NB4 (cell line): ENCODE data around the gene RIT2.
"Not testable (repeated sequence)": the region's sequence is repeated elsewhere in the genome, so short reads cannot be mapped to it uniquely, and the experiment has no call there.

Source experiments
- DNase-seq: peaks from one replicate; pipeline ENCODE4 v3.0.0; 2010; ENCODE audit warnings: low read depth
- H3K4me3 ChIP-seq: one replicate; pipeline ENCODE4 v1.5.1; 2011; ENCODE audit warnings: mild to moderate bottlenecking, low read depth, low read length, moderate library complexity
- MYC ChIP-seq: IDR thresholded peaks from 2 replicates; pipeline ENCODE4 v1.6.1; 2011; ENCODE audit warnings: low read depth, low read length
- POLR2A ChIP-seq: IDR thresholded peaks from 2 replicates; pipeline ENCODE4 v1.6.1; 2011; ENCODE audit warnings: mild to moderate bottlenecking; ENCODE audit not compliant: insufficient read length; ENCODE audit errors: extremely low read depth
- TF ChIP-seq, protein P1 (sequence below): IDR thresholded peaks from 2 replicates; pipeline ENCODE4 v1.6.1; 2011; ENCODE audit warnings: low read depth, low read length
- TF ChIP-seq, protein P2 (sequence below): IDR thresholded peaks from one replicate; pipeline ENCODE4 v1.5.1; 2012; ENCODE audit warnings: low read depth, low read length

The RIT2 gene

DNA sequence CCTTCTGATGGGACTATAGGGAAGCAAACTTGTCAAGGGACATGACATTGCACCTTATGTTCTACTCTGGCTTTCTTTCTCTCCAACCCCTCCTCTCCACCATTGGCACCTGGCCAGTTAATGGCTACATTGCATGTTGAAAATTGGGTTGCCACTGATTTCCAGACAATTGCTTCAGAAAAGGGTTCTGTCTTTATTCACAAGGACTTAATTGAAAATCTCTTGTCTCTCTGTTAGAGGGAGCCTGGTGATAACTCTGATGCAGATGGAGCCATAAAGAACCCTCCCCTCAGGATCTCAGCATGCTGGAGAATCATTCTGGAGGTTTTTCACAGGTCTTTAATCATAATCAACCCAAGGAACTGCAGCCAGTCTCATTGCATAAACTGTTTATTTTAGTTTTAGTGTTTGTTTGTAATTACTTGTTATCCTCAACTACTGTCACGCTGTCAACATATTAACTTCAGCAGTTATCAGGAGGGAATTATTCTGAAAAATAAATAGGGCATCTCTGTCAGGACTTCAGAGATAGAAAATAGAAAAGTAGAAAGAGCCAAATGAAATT is 316.8 kb downstream of the RIT2 start:
- TF ChIP-seq POLR2A (no peak), MYC (no peak)
- TF ChIP-seq, protein P1, sequence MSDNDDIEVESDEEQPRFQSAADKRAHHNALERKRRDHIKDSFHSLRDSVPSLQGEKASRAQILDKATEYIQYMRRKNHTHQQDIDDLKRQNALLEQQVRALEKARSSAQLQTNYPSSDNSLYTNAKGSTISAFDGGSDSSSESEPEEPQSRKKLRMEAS: no peak
- TF ChIP-seq, protein P2, sequence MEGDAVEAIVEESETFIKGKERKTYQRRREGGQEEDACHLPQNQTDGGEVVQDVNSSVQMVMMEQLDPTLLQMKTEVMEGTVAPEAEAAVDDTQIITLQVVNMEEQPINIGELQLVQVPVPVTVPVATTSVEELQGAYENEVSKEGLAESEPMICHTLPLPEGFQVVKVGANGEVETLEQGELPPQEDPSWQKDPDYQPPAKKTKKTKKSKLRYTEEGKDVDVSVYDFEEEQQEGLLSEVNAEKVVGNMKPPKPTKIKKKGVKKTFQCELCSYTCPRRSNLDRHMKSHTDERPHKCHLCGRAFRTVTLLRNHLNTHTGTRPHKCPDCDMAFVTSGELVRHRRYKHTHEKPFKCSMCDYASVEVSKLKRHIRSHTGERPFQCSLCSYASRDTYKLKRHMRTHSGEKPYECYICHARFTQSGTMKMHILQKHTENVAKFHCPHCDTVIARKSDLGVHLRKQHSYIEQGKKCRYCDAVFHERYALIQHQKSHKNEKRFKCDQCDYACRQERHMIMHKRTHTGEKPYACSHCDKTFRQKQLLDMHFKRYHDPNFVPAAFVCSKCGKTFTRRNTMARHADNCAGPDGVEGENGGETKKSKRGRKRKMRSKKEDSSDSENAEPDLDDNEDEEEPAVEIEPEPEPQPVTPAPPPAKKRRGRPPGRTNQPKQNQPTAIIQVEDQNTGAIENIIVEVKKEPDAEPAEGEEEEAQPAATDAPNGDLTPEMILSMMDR: no peak
- no peak for DNase-seq
- H3K4me3 ChIP-seq: no peak overlapping the region

DNA sequence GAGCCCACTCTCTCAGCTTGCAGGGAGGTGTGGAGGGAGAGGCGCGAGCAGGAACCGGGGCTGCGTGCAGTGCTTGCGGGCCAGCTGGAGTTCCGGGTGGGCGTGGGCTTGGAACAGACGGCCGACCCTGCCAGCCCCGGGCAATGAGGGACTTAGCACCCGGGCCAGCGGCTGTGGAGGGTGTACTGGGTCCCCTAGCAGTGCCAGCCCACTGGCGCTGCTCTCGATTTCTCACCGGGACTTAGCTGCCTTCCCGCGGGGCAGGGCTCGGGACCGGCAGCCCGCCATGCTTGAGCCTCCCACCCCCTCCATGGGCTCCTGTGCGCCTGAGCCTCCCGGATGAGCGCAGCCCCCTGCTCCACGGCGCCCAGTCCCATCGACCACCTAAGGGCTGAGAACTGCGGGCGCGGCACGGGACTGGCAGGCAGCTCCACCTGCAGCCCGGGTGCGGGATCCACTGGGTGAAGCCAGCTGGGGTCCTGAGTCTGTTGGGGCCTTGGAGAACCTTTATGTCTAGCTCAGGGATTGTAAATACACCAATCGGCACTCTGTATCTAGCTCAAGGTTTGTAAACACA is 320.2 kb downstream of the RIT2 start:
- not testable (repeated sequence) for DNase-seq, H3K4me3 ChIP-seq

DNA sequence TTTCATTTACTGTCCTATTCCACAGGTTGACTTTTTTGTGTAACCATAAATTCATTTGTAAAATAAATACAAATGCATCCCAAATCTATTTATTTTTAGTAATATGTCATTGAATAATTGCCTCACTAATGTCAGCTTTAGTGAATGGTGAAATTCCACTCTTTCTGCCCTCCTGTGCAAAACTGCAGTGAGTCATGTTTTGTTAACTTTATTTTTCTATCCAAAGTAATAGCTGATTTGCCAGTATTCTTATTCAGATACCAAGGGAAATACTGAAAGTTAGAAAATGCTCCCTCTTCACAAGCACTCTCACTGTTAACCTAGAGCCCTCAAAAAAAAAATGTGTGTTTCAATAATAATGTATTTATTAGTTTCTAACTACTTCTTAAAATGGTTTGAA is 322.8 kb downstream of the RIT2 start:
- H3K4me3 ChIP-seq: no peak overlapping the region
- TF ChIP-seq, protein P2: no peak
- TF ChIP-seq MYC: no peak
- TF ChIP-seq, protein P1: no peak
- no peak for TF ChIP-seq POLR2A
- DNase-seq: no peak

DNA sequence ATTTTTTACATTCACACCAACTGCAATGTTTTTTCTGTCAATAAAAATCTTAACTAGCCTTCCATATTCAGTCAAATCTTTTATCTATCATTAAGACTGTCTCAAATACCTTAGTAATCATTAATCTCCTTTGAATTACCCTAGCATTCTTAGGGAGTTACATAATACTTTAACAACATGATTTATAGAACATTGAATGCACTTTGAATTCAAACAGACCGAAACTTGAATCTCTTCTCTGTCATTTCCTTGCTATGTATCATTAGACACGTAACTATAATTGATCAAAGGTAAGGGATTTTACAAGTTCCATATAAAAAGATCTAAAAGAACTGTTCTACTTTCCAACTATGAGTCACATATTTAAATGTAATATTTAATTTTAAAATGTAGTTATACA is 330.9 kb downstream of the RIT2 start:
- TF ChIP-seq, protein P1: no peak
- TF ChIP-seq, protein P2: no peak
- TF ChIP-seq POLR2A: no peak
- TF ChIP-seq MYC: no peak
- no peak for DNase-seq

DNA sequence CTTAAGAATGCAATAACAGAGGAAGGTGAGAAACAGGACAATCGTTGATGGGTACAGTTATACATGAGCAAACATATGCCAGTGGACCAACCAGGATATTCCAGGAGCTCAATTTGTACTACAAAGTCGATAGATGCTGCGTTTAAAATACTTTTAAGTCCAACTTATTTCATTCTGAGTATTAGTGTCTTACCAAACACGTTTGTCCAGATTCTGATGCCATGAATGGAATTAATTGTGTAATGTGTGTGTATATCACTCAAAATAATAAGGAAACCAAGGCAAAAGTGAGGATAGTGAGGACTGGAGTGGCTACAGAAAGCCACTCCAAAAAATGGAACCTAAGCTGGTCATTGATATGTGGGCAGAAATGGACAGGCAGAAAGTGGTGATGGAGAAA is 332.6 kb downstream of the RIT2 start:
- H3K4me3 ChIP-seq: no peak overlapping the region
- TF ChIP-seq POLR2A (no peak), MYC (no peak)
- TF ChIP-seq, protein P1: no peak
- TF ChIP-seq, protein P2: no peak
- no peak for DNase-seq

More for the DNA sequence above, 330.9 kb downstream of the RIT2 start:
- H3K4me3 ChIP-seq: no peak overlapping the region

DNA sequence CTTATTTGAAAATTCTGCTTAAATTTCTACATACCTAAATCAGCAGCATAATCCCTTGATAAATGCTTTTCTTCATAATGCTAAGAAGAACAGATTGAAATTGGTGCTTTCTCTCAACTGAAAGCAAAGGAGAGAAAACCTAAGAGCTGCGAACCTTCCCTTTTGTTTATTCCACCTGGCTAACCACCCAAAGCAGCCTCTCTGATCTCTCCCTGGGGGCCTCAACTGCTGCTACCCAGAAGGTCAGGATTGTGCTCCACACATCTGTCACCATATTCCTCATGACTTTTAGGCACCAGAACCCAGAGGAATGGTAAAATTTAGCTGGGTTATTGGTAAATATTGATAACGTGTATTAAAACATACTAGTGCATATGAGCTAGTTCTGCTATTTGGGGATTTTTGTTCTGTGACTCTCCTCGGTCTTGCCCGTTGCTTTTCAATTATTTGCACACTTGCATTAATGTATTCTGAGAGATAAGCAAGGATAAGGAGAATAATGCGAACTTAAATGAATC is 334.1 kb downstream of the RIT2 start:
- TF ChIP-seq MYC (no peak), POLR2A (no peak)
- TF ChIP-seq, protein P2: no peak
- TF ChIP-seq, protein P1: no peak
- no peak overlapping the region for H3K4me3 ChIP-seq
- DNase-seq: no peak
